Hindlimb muscle (tissue), 1 donor: ENCODE measurements around the gene ID3. TPM values are rescaled to one million over a fixed set of nuclear protein-coding genes. Genes with fewer than 3 reads are reported as not detected.
A peak's percentile ranks its signal among the peaks of the same experiment; 100 is the strongest.
"Not testable (repeated sequence)": the region's sequence is repeated elsewhere in the genome, so short reads cannot be mapped to it uniquely, and the experiment has no call there.

Experiments used
- DNase-seq: peaks from one replicate; pipeline ENCODE4 v3.0.0-alpha.2; 2013
- polyA plus RNA-seq: library from polyadenylated mRNA; unstranded; fragments of 120-200 nt; gene quantifications from one replicate; pipeline ENCODE4 v1.2.1, GENCODE V29; 2013; ENCODE audit not compliant: insufficient read length

The ID3 gene
- polyA plus RNA-seq, 1 donor = 55.0 TPM

DNA sequence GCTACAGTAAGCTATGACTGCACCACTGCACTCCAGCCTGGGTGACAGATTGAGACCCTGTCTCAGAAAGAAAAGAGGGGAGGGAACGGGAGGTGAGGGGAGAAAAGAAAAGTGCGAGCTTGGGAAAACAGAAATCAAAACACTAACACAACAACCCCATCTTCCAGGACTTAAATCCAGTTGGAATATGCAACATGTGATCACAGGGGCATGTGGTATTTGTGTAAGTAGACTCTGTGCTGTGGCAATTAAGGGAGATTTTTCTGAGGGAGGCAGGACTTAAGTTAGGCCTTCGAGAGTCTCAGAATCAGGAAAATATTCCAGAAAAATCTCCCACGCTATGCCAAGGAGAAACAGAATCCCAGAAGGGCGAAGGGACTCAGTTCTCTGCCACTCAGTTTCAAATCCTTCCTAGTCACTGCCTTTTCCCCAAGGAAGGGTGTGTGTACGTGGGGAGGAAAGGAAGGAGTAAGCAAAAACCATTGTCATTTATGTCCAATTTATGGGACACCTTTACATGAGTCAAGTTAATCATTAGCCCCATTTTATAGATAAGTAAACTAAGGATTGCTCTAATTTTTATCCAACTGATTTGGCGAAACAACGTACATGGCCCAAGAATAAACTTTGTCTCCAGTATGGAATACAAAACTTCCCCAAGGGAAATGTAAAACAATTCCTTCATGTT lies 12.3 kb downstream of the ID3 start:
- DNase-seq = no peak

DNA sequence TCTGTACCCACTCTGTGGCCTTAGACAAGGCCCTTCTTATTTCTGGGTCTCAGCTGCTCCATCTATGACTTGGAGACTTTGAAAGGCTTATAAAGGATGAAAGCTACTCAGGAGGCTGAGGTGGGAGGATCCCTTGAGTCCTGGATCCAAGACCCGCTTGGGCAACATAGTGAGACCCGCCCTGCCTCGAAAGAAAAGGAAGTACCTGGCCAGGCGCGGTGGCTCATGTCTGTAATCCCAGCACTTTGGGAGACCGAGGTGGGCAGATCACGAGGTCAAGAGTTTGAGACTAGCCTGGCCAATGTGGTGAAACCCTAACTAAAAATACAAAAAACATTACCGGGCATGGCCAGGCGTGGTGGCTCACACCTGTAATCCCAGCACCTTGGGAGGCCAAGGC lies 13.4 kb downstream of the ID3 start:
- DNase-seq = no peak

DNA sequence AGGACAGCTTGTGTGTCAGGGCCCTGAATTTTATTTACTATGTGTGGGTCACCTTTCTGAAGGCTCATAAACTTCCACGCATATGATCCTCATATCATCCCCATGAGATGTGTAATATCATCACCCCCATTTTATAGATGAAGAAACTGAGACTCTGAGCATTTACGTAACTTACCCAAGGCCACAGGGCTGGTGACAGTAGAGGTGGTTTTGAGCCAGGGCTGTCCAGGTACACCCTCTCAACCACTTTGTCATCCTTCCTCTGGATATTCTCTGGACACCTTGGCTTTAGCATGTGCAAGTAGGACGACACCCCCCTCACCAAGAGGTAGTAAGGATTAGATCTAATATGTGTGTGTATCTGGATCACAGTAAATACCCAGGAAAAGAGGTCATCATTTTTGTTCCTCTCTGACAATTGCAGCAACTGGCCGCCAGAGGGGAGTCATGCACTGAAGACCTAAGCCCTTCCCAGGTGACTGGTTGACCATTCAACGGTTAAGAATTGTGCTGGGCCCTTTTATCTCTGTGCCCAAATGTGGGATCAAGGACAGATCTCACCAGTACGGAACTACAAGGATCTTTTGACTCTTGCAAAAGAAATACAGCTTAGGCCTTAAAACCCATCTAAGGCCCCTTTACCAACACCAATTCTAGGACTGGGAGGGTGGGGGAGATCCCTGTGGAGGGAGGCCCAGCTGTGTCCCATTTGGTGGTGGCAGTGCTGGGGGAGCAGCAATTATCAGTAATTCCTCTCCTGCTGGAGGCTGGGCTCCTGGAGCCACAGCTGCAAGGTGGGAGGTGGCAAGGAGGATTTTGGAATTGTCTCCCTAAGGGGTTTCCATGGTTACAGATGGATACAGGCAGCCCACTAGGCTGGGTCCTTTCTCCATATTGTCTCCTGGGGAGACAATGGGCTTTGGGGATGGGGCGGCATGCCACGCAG lies 14.6 kb downstream of the ID3 start:
- DNase-seq = peak; percentile 78

DNA sequence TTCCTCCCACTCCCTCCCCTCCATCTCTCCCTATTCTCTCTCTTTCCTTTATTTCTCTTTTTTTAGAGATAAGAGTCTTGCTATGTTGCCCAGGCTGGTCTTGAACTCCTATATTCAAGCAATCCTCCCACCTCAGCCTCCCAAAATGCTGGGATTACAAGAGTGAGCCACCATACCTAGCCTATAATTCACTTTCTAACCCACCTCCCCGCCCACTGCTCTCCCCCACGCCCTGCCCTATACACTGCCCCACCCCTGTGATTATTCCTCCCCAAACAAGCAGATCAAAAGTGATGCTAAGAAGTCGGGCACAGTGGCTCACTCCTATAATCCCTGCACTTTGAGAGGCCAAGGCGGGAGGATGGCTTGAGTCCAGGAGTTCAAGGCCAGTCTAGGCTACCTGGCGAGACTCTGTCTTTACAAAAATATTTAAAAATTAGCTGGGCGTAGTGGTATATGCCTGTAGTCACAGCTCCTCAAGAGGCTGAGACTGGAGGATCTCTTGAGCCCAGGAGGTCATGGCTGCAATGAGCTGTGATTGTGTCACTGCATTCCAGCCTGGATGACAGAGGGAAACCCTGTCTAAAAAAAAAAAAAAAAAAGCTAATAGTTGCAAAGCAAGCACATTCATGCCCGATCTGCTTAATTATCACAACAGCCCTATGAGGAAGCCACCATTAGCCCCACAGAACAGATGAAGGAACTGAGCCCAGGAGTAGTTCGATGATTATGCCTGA lies 15.4 kb downstream of the ID3 start:
- no peak for DNase-seq

DNA sequence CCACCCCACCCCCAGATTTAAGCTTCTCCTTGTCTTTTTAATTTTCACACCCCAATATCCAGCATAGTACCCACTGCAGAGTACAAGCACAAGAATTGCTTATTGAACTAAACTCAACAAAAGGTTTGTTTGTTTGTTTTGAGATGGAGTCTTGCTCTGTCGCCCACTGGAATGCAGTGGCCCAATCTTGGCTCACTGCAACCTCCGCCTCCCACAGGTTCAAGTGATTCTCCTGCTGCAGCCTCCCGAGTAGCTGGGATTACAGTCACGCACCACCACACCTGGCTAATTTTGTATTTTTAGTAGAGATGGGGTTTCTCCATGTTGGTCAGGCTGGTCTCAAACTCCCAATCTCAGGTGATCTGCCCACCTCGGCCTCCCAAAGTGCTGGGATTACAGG lies 16.4 kb downstream of the ID3 start:
- DNase-seq = not testable (repeated sequence)

DNA sequence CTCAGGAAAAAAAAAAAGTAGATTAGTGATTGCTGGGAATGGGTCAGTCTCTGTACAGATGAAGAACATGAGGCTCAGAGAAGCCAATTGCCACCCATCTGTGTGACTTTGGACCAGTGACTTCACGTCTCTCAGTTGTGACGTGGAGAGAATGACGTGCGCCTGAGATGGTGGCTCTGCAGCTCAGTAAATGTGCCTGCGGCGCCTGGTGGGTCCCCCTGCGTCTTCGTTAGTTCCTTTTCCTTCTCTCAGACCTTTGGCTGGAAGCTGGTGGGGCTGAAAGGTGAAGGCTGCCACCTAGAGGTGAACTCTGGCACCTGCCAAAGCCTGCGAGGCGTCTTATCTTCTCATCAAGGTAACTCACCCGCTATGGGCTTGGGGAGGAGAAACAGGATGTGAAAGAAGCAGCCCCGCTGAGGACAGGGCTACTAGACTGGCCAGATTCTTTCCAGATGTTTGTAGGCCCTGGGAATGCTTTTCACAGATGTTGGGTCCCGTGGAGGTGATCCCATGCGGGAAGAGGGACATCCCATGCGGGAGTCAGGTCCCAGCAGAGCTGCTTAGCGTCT lies 19.5 kb downstream of the ID3 start:
- DNase-seq = peak; percentile 86

DNA sequence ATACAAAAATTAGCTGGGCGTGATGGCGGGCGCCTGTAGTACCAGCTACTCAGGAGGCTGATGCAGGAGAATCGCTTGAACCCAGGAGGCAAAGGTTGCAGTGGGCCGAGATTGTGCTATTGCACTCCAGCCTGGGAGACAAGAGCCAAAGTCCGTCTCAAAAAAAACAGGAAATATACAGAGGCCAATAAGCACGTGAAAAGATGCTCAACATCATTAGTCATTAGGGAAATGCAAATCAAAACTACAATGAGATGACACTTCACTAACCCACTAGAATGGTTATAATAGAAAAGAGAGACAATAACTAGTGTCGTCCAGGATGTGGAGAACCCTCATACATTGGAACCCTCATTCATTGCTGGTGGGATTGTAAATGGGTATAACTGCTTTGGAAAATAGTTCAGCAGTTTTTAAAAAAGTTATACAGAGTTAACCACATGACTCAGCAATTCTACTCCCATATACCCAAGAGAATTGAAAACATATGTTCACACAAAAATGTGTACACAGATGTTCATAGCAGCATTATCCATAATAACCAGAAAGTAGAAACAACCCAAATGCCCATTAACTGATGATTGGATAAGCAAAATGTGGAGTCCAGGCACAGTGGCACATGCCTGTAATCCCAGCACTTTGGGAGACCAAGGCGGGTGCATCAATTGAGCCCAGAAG lies 21.9 kb downstream of the ID3 start:
- no peak for DNase-seq

DNA sequence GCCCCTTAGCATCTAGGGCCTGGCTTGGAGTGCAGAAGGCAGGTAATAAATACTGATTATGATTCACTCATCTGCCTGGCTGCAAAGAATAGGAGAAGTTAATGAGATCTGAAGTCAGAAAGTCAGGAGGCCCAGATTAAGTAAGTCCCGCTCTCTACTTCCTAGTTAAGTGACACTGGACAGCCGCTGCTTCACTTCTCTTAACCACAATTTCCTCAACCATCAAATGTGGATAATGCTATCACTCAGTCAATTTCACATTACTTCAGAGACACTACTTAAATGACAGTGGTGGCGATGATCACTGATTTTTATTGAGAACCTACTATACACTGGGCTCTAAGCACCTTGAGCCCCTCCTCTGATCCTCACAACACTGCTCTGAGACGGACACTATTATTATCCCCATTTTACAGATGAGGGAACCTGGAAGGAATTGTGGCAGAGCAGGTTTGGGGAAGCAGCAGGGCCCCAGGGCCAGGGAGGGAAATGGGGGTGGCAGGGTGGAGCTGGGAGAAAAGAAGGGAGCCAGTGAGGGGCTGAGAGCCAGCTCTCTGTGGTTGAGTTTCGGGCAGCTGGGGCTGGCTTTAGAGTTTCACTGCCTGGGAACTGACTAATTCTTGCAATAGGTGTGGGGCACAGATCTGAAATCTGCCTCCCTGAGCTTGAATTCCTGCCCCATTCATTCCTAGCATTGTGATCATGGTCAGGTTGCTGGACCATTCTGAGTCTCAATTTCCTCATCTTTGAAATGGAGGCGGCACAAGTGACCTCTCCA lies 25.9 kb downstream of the ID3 start:
- no peak for DNase-seq

DNA sequence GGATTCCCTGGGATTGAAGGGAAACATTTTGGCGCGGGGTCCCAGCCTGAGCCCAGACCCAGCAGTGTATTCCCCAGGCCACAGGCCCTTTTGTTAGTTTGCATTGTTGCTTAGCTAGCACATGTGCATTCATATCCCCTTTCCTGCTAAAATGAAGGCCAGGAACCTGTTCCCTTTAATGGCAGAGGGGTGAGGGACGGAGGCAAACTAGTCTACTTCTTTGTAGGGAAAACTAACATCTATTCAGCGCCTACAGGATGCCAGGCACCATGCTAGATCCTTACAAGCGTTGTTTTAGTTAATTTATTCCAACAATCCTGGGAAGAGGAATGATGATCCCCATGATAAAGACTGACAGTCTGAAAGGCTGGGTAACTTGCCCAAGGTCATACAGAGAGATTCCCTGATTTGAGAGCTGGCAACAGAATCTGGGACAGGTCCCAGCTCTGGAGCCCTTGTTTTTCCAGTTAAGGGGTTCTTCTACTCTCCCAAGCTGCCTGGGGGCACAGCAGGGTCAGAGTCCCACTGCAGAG lies 27.7 kb downstream of the ID3 start:
- DNase-seq = no peak

DNA sequence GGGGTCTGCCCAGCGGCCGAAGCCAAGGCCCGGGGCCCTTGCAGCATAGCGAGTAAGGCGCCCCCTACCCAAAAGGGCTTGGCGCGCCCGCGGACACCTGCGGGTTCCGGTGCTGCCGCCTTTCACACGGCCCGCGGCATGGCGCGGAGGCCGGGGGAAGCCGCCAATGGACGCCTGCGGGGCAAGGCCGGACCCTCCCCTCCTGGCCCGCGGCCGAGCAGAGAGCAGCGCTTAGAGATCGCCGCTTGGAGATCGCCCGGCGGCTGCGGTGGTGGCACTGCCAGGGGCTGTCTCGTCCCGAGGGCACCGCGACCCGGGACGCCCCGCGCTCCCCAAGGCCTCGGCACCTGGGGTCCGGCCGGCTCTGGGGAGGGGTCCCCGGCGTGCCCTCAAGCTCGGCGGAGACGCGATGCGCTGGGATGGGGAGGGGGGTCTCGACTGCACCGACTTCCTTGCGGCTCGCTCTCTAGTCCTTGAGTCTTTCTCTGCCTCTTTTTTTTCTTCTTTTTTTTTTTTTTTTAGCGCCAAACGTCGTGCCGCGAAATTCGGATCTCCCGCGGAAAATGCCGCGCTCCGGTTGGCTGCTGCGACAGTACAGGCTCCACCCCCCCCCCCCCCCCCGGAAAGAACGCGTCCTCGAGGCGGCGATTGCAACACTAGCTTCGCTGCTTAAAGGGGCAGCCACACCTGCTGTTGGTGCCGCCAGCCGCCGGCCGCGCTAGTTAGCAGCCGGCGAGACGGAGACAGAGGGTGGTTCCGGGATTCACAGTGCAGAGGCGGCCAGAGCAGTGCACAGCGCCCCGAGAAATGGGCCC lies 28.3 kb downstream of the ID3 start, which contains the start of gene E2F2:
TSS of gene E2F2 (minus strand) at position 487 of the 815 bp plus-strand sequence. CDS start at position 47, 440 bp downstream.
- peak; percentile 89 for DNase-seq

DNA sequence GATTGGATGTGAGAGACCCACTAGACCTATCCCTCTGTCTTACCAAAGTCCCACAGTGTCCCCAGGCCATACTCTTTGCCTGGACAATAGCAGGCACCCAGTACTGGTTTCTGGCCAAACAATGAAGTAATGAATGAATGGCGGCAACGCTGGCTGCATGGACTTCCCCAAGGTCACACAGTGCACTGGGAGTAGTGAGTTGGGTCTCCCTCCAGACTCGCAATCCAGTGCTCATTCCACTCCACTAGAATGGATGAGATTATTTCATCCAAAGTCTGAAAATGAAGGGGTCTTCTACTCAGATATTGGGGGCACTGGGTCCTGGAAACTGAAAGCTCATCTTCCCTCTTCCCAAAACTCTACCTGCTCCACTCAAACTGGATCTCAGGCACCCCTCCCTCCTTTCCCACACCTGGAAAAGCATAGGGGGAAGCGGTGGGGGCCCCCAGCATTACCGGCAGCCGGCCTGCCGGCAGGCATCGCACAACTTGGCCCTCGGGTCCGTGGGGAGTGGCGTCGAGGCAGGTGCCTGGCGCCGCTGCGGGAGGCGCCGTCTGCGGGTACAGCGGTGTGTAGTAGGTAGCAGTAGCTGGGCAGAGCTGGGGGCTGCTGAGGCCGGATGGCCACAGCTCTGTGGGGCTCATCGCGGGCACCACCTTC lies 29.1 kb downstream of the ID3 start:
- no peak for DNase-seq

DNA sequence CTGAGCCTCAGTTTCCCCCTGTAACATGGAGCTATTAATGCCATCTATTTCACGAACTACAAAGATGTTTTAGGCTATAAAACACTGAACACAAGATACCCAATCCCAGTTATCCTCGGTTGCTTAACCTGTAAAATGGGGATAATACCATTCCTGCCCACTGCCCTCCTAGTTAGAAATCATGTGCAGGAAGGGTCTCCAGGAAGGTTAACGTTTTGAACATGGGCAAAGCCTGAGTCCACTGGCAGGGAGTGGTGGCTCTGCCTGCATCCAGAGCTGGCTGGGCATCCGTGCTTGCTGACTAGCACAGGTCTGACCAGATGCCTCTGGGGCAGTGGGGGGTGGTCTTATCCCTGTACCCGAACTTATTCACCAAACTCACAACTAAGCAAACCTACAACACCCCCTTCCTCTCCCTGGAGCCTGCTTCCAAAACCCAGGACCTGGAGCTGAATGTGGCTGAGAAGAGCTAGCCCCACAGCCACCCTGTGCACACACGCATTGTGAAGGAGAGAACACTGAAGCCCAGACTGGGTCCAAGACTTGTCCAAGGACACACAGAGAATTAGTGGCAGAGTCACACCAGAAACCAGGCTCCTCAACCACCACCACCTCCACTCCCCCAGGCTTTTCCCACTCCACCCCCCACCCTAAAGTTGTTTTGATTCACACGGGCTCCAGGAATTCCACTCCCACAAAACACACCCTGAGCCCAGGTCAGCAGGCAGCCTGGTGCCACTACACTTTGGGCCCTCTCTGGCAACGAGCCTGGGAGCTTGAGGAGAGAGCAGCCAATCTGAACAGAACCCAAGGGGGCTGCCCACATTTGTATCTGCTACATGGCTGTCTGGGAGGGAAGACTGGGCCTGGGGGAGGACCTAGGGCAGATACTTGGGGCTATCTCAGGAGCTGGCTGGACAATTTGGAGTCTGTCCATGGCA lies 29.9 kb downstream of the ID3 start:
- no peak for DNase-seq

DNA sequence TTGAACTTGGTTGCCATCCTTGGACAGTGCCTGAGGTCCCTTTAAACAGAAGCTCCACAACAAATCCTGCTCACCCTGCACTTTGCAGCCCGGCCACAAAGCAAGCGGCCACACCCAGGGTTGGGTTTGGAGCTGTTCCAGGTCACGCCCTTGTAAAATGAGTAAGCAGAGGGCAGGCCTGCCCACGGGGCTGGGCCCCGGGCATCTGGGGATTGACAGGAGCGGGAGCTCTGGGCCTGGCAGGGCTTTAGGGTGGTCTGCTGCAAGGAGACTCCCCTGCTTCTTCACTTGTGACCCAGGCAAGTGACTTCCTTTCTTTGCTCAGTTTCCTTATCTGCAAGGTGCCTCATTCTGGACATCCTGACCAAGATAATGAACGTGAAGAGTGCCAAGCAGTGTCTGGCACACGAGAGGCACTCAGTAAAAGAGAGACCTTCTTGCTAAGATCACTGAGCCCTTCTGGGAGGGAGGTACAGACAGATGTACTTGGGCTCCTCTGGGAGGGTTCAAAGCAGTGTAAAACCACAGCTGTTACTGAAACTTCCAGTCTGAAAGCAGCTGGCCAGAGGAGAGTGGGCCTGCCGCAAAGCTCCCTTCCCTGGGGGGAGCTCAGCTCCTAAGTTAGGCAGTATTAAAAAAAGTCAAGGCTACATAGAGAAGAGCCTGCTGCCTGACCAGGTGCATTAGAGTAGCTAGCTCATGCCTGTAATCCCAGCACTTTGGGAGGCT lies 30.9 kb downstream of the ID3 start:
- peak; percentile 74 for DNase-seq

DNA sequence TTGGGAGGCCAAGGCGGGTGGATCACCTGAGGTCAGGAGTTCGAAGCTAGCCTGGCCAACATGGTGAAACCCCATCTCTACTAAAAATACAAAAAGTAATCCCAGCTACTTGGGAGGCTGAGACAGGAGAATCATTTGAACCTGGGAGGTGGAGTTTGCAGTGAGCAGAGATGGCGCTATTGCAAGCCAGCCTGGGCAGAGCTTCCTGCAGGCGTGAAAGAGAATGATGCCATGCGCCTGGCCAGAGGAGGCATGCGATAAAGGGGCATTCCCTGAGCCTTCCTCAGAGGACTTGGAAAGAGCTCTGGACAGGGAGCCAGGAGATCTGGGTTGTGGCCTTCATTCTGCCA lies 31.4 kb downstream of the ID3 start:
- DNase-seq = no peak

DNA sequence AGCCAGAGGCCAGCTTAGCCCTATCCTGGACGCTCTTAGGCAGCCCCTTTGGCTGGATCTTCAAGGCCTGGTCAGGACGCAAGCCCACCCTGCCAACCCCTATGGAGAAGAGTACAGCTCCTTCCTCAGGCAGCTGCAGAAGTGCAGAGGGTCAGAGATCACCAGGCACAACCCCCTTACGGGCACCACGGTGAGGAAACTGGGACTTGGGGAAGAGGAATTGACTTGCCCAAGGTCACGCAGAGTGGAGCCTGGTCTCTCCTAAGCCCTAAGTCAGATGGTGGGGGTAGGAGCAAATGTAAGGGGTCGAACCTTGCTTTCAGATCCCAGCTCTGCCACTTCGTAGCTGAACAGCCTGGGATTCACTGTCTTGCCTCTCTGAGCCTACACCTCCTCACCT lies 31.9 kb downstream of the ID3 start:
- no peak for DNase-seq

DNA sequence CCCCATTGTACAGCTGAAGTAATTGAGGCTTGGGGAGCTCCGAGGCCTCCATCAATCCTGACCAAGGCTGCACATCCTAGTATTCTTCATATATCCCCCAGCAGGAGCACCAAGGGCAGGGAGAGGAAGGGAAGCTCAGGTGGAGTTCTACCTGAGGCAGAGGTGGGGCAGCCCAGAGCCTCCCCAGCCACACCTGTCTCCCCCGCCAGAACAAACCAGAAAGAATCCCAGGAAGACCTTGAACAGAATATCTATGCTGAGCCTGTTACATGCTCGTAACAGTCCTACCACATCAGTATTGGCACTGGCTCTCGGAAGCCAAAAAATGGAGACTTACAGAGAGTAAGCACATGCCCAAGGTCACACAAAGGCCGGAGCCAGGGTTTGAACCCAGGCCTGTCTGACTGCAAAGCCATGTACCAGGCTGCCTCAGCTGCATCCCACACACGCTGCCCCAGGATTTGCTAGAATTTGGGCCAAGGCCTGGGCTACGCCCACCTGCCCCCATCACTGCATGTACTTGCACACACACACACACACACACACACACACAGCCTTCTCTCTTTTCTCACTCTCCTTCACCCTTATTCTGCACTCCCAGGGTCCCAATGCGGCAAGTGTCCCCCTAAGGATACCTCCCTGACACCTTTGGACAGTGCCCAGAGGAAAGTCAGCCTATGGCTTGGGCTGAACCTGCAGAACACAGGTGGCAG lies 32.8 kb downstream of the ID3 start:
- DNase-seq = no peak
